Testis (tissue), 3 donors: Measurements from ENCODE around the gene MZT2B. TPM values are rescaled to one million over a fixed set of nuclear protein-coding genes. Genes with fewer than 3 reads are reported as not detected.
"Not testable (repeated sequence)": the region's sequence is repeated elsewhere in the genome, so short reads cannot be mapped to it uniquely, and the experiment has no call there.

ENCODE experiments used
- DNase-seq: peaks from one replicate; pipeline ENCODE4 v3.0.0-alpha.2; 2019
- H3K27ac ChIP-seq, 2 donors: fragments of 200-600 bp; sonication (generic); one replicate each; pipeline ENCODE4 v1.5.1; 2019
- H3K27me3 ChIP-seq: fragments of 200-600 bp; sonication (generic); one replicate; pipeline ENCODE4 v1.5.1; 2019
- H3K36me3 ChIP-seq: fragments of 200-600 bp; sonication (generic); one replicate; pipeline ENCODE4 v1.5.1; 2017; ENCODE audit warnings: low read depth; ENCODE audit errors: missing control alignments
- H3K4me1 ChIP-seq: fragments of 200-600 bp; sonication (generic); one replicate; pipeline ENCODE4 v1.5.1; 2019
- H3K4me3 ChIP-seq, 2 donors: fragments of 200-600 bp; sonication (generic); one replicate each; pipeline ENCODE4 v1.5.1; 2017 to 2019
- H3K9me3 ChIP-seq: fragments of 200-600 bp; sonication (generic); one replicate; pipeline ENCODE4 v1.5.1; 2017
- CTCF ChIP-seq, 3 experiments: fragments of 450-650 bp in 2 of 3; fragments of 200-600 bp in 1 of 3; sonication (generic) in 1 of 3; IDR thresholded peaks; one replicate each; pipeline ENCODE4 v1.5.1; 2016 to 2019; ENCODE audit warnings: antibody characterized with exemption in 3 of 3, mild to moderate bottlenecking in 2 of 3, moderate library complexity in 1 of 3
- POLR2A ChIP-seq: fragments of 450-650 bp; IDR thresholded peaks from one replicate; pipeline ENCODE4 v1.6.1; 2017; ENCODE audit warnings: antibody characterized with exemption, mild to moderate bottlenecking, moderate library complexity
- WGBS, 2 donors: methylation state at CpG; one replicate each; pipeline ENCODE4 v1.1.5; 2018; 5-methylcytosine and 5-hydroxymethylcytosine counted together
- intact Hi-C: fragments of 100-400 bp; cut with DNase I; formaldehyde crosslinking; loops from one replicate; pipeline ENCODE4 v1.15.1; 2023; ENCODE audit warnings: low total_unique reads
- polyA plus RNA-seq: library from polyadenylated mRNA; stranded (reverse); fragments of 350-450 nt; fragmentation: Illumina TruSeq; extraction: RNeasy Lipid Tissue Mini Kit (QIAGEN cat#74804); gene quantifications from one replicate; pipeline ENCODE4 v1.2.3, GENCODE V29; 2014; ENCODE audit warnings: low read depth, low replicate concordance; ENCODE audit not compliant: insufficient read depth
- total RNA-seq, 2 donors: library from RNA; depleted of rRNA; stranded (reverse); fragments of >200 nt; gene quantifications; one replicate each; pipeline ENCODE4 v1.2.3, GENCODE V29; 2016

The MZT2B gene
- total and polyA plus RNA-seq, 3 donors from 2014 or later = 132 to 264 (median 137) TPM

GRCh38 chr2:130162968-130163367 lies 19.1 kb upstream of the MZT2B start:
- Histone ChIP-seq H3K9me3 (no peaks in the 10 kb centered on the region), H3K4me1 (no peaks in the 10 kb centered on the region), H3K36me3 (no peaks in the 10 kb centered on the region), H3K4me3 (no peak overlapping the region), H3K27ac (no peak overlapping the region), H3K27me3 (no peaks in the 10 kb centered on the region)
- intact Hi-C loops = no loop called here
- TF ChIP-seq POLR2A (no peak), CTCF (IDR thresholded peaks at IDR 0.05) (no peak)
- no peak for DNase-seq
- 91 to 95% methylated on average over 6 to 9 of the region's 9 CpGs for WGBS, 2 donors

GRCh38 chr2:130165293-130166016 lies 16.6 kb upstream of the MZT2B start:
- Histone ChIP-seq H3K36me3 (no peaks in the 10 kb centered on the region), H3K27ac (no peak overlapping the region), H3K27me3 (no peaks in the 10 kb centered on the region), H3K4me1 (no peaks in the 10 kb centered on the region), H3K9me3 (no peaks in the 10 kb centered on the region), H3K4me3 (no peak overlapping the region)
- no peak for DNase-seq
- 93 to 96% methylated on average over 8 of the region's 8 CpGs for WGBS, 2 donors
- TF ChIP-seq POLR2A (no peak), CTCF (IDR thresholded peaks at IDR 0.05) (no peak)
- intact Hi-C loops = no loop called here

- H3K27ac ChIP-seq, H3K9me3 ChIP-seq, DNase-seq, H3K36me3 ChIP-seq, H3K4me3 ChIP-seq, H3K27me3 ChIP-seq, H3K4me1 ChIP-seq, intact Hi-C loops: not testable (repeated sequence)
- WGBS, 2 donors = 73 to 93% methylated on average over 3 of the region's 3 CpGs
Observed at GRCh38 chr2:130166611-130167010, 15.5 kb upstream of the MZT2B start.

- H3K27ac ChIP-seq, DNase-seq, H3K36me3 ChIP-seq, H3K27me3 ChIP-seq, H3K4me3 ChIP-seq, H3K9me3 ChIP-seq, H3K4me1 ChIP-seq, intact Hi-C loops: not testable (repeated sequence)
- WGBS, 2 donors = 92 to 96% methylated on average over 3 of the region's 3 CpGs
Observed at GRCh38 chr2:130169163-130169562, 12.9 kb upstream of the MZT2B start.

GRCh38 chr2:130169896-130170295 lies 12.2 kb upstream of the MZT2B start:
- no peak for TF ChIP-seq CTCF (IDR thresholded peaks at IDR 0.05)
- TF ChIP-seq POLR2A = no peak
- no peaks in the 10 kb centered on the region for H3K27me3 ChIP-seq
- WGBS, 2 donors = 90 to 95% methylated on average over 7 of the region's 7 CpGs
- H3K27ac ChIP-seq = no peak overlapping the region
- intact Hi-C loops = no loop called here
- H3K36me3 ChIP-seq = no peaks in the 10 kb centered on the region
- no peak overlapping the region for H3K4me3 ChIP-seq
- no peaks in the 10 kb centered on the region for H3K9me3 ChIP-seq
- no peak for DNase-seq
- H3K4me1 ChIP-seq = no peaks in the 10 kb centered on the region

GRCh38 chr2:130174866-130175265 lies 7.2 kb upstream of the MZT2B start:
- H3K27me3 ChIP-seq, H3K36me3 ChIP-seq, H3K4me1 ChIP-seq, intact Hi-C loops, DNase-seq, H3K4me3 ChIP-seq, H3K9me3 ChIP-seq, H3K27ac ChIP-seq: not testable (repeated sequence)
- 95% methylated on average over 5 of the region's 5 CpGs for WGBS, 2 donors

GRCh38 chr2:130180404-130181324 lies 1.4 kb upstream of the MZT2B start:
- 18 to 22% methylated on average over 37 to 38 of the region's 38 CpGs for WGBS, 2 donors
- intact Hi-C loops = loop anchor here (5.0 kb wide), 1 partner anchor 157 kb away; no protein-coding TSS in a partner anchor
- Histone ChIP-seq H3K4me3 (peak overlapping the region; percentile 89 to 91), H3K27ac (peak overlapping the region; percentile 78 to 87), H3K4me1 (peaks cover 23% of the 10 kb centered on the region)
- H3K27me3 ChIP-seq, H3K9me3 ChIP-seq, DNase-seq, H3K36me3 ChIP-seq: not testable (repeated sequence)
